Astrocyte (in vitro differentiated cells and primary cell): ENCODE results near the gene CPED1. TPM values are rescaled to one million over a fixed set of nuclear protein-coding genes. Genes with fewer than 3 reads are reported as not detected.

Experiments
- DNase-seq: peaks from one replicate; pipeline ENCODE4 v3.0.0-alpha.2; 2010; ENCODE audit warnings: low read depth
- FAIRE-seq: peaks from 2 replicates; lab custom pipeline; 2011; peaks lifted over from hg19 to GRCh38; lab: Jason Lieb, UNC
- H2AFZ ChIP-seq: 2 replicates; pipeline ENCODE4 v1.6.0; 2012; ENCODE audit warnings: low read depth, low read length, inconsistent platforms
- H3K27ac ChIP-seq: 2 replicates; pipeline ENCODE4 v1.5.1; 2011; ENCODE audit warnings: low read depth, low read length, inconsistent platforms
- H3K27me3 ChIP-seq: 2 replicates; pipeline ENCODE4 v1.6.0; 2011; ENCODE audit warnings: low read length, inconsistent platforms; ENCODE audit not compliant: insufficient read depth
- H3K36me3 ChIP-seq: 2 replicates; pipeline ENCODE4 v1.5.1; 2011; ENCODE audit warnings: low read length, inconsistent platforms; ENCODE audit not compliant: insufficient read depth
- H3K4me1 ChIP-seq: 2 replicates; pipeline ENCODE4 v1.5.1; 2011; ENCODE audit warnings: low read length, inconsistent platforms; ENCODE audit not compliant: insufficient read depth
- H3K4me2 ChIP-seq: 2 replicates; pipeline ENCODE4 v1.6.0; 2012; ENCODE audit warnings: low read length, inconsistent platforms
- H3K4me3 ChIP-seq: 2 replicates; pipeline ENCODE4 v1.5.1; 2011; ENCODE audit warnings: low read depth, mild to moderate bottlenecking, low read length, inconsistent platforms; ENCODE audit not compliant: insufficient read depth
- H3K79me2 ChIP-seq: 2 replicates; pipeline ENCODE4 v1.6.0; 2012; ENCODE audit warnings: mild to moderate bottlenecking, low read length, inconsistent platforms; ENCODE audit not compliant: insufficient read depth
- H3K9ac ChIP-seq: 2 replicates; pipeline ENCODE4 v1.6.0; 2012; ENCODE audit warnings: mild to moderate bottlenecking, low read length, inconsistent platforms
- H3K9me3 ChIP-seq: 2 replicates; pipeline ENCODE4 v1.5.1; 2012; ENCODE audit warnings: low read depth, mild to moderate bottlenecking, low read length, inconsistent platforms; ENCODE audit not compliant: insufficient read depth
- H4K20me1 ChIP-seq: 2 replicates; pipeline ENCODE4 v1.6.0; 2012; ENCODE audit warnings: low read length, inconsistent platforms; ENCODE audit not compliant: insufficient read depth
- H3K27ac Mint-ChIP-seq: one replicate; pipeline ENCODE4 v1.8.0; 2021; ENCODE audit warnings: mild to moderate bottlenecking, mixed read lengths; ENCODE audit not compliant: unreplicated experiment
- H3K27me3 Mint-ChIP-seq: one replicate; pipeline ENCODE4 v1.8.0; 2021; ENCODE audit warnings: low read depth, mixed read lengths; ENCODE audit not compliant: unreplicated experiment
- H3K36me3 Mint-ChIP-seq: one replicate; pipeline ENCODE4 v1.8.0; 2021; ENCODE audit warnings: low read depth, mixed read lengths; ENCODE audit not compliant: unreplicated experiment
- H3K4me1 Mint-ChIP-seq: one replicate; pipeline ENCODE4 v1.8.0; 2021; ENCODE audit warnings: low read depth, mixed read lengths; ENCODE audit not compliant: unreplicated experiment
- H3K4me3 Mint-ChIP-seq: one replicate; pipeline ENCODE4 v1.8.0; 2021; ENCODE audit warnings: mild to moderate bottlenecking, moderate library complexity, mixed read lengths; ENCODE audit not compliant: unreplicated experiment
- H3K9me3 Mint-ChIP-seq: one replicate; pipeline ENCODE4 v1.8.0; 2021; ENCODE audit warnings: mild to moderate bottlenecking, mixed read lengths; ENCODE audit not compliant: unreplicated experiment
- CTCF ChIP-seq: IDR thresholded peaks from 2 replicates; pipeline ENCODE4 v1.5.1; 2011; ENCODE audit warnings: low read depth, mild to moderate bottlenecking, inconsistent platforms, low read length, moderate library complexity; ENCODE audit not compliant: insufficient read depth
- EZH2 ChIP-seq: IDR thresholded peaks from 2 replicates; pipeline ENCODE4 v1.6.1; 2012; ENCODE audit warnings: mild to moderate bottlenecking, low read length, inconsistent platforms; ENCODE audit not compliant: insufficient read depth
- total RNA-seq: library from RNA; stranded (reverse); gene quantifications from 2 replicates; pipeline ENCODE4 v1.2.1, GENCODE V29; 2021

CPED1 gene
- total RNA-seq, 1 donor from 2014 or later, result 6.1 TPM

GRCh38 chr7:120973849-120974248, 14.7 kb upstream of the CPED1 start:
- Histone ChIP-seq H4K20me1 (no peaks in the 10 kb centered on the region), H3K4me2 (no peak overlapping the region), H3K36me3 (peaks cover 27% of the 10 kb centered on the region), H3K4me3 (no peak overlapping the region), H2AFZ (no peak overlapping the region), H3K9ac (no peak overlapping the region), H3K9me3 (no peaks in the 10 kb centered on the region), H3K79me2 (no peaks in the 10 kb centered on the region), H3K4me1 (no peaks in the 10 kb centered on the region), H3K27me3 (no peaks in the 10 kb centered on the region), H3K27ac (no peak overlapping the region)
- TF ChIP-seq CTCF (no peak), EZH2 (no peak)
- no peak for FAIRE-seq
- Mint-ChIP-seq H3K4me3 (no peak overlapping the region), H3K4me1 (no peaks in the 10 kb centered on the region), H3K36me3 (no peaks in the 10 kb centered on the region), H3K9me3 (no peaks in the 10 kb centered on the region), H3K27ac (no peak overlapping the region), H3K27me3 (no peaks in the 10 kb centered on the region)
- no peak for DNase-seq

DNA sequence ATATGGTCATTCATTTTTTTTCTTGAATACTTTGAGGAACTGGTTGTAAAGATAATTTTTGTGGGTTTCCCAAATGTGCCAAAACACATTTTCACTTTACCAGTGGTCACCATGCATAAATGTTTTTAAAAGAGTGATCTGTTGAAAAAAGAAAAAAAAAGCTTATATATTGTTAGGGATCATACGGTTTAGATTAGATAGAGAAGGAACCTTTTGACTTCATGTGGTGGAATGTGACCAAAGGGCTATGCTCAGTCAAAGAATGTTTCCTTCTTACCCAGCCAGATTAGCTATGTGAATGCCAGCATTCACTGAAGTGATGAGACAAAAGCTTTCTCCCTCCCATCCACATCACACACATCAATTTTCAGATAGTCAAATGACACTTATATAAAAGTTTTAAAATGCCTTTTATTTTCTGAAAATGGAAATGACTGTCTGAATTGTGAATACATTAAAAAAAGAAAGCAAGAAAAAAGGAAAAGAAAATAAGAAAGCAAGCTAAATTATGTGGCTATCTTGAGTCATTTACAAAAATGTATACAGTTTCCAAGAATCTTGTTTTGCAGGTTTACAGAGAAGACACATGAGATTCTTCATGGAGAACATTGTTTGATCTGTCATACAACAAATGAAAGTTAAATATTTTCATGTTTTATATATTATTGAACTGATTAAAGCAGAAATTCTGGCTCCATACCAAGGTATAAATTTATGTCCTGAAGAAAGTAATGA, 8.6 kb upstream of the CPED1 start:
- peaks cover 11% of the 10 kb centered on the region for H3K4me1 ChIP-seq
- Mint-ChIP-seq H3K9me3 (no peaks in the 10 kb centered on the region), H3K4me1 (peaks cover 10% of the 10 kb centered on the region), H3K27ac (no peak overlapping the region), H3K36me3 (no peaks in the 10 kb centered on the region), H3K4me3 (no peak overlapping the region), H3K27me3 (no peaks in the 10 kb centered on the region)
- no peak overlapping the region for H3K4me3 ChIP-seq
- no peak for TF ChIP-seq EZH2
- TF ChIP-seq CTCF, result no peak
- no peaks in the 10 kb centered on the region for H3K9me3 ChIP-seq
- no peak overlapping the region for H3K4me2 ChIP-seq
- no peak overlapping the region for H3K9ac ChIP-seq
- peak; percentile 41 for FAIRE-seq
- no peaks in the 10 kb centered on the region for H3K79me2 ChIP-seq
- peak; percentile 49 for DNase-seq
- H2AFZ ChIP-seq, result no peak overlapping the region
- H4K20me1 ChIP-seq, result no peaks in the 10 kb centered on the region
- no peak overlapping the region for H3K27ac ChIP-seq
- no peaks in the 10 kb centered on the region for H3K27me3 ChIP-seq
- H3K36me3 ChIP-seq, result peaks cover under 1% of the 10 kb centered on the region

DNA sequence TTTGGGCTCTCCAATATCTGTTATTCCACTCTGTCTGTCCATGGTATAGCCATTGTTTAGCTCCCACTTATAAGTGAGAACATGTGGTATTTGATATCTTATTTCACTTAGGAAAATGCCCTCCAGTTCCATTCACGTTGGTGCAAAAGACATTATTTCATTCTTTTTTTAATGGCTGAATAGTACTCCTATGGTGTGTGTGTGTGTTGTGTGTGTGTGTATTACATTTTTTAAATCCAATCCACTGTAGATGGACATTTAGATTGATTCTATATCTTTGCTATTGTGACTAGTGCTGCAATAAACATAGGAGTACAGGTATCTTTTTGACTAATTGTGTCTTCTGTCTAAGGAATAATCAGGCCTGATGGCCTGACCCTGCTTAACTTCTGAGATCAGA, 7.4 kb upstream of the CPED1 start:
- Histone ChIP-seq H4K20me1 (no peaks in the 10 kb centered on the region), H3K36me3 (no peaks in the 10 kb centered on the region), H3K27ac (no peak overlapping the region), H3K9ac (no peak overlapping the region), H3K27me3 (no peaks in the 10 kb centered on the region), H3K4me3 (no peak overlapping the region), H3K9me3 (no peaks in the 10 kb centered on the region), H3K4me2 (no peak overlapping the region), H3K79me2 (no peaks in the 10 kb centered on the region), H2AFZ (no peak overlapping the region), H3K4me1 (peaks cover 11% of the 10 kb centered on the region)
- Mint-ChIP-seq H3K27me3 (no peaks in the 10 kb centered on the region), H3K9me3 (no peaks in the 10 kb centered on the region), H3K27ac (no peak overlapping the region), H3K4me1 (peaks cover 12% of the 10 kb centered on the region), H3K36me3 (no peaks in the 10 kb centered on the region), H3K4me3 (no peak overlapping the region)
- no peak for TF ChIP-seq EZH2
- TF ChIP-seq CTCF, result no peak
- FAIRE-seq (peak; percentile 64), DNase-seq (no peak)
